Left kidney (tissue), 2 donors: ENCODE data around the gene BACE1. TPM values are rescaled to one million over a fixed set of nuclear protein-coding genes. Genes with fewer than 3 reads are reported as not detected.
"Not testable (repeated sequence)": the region's sequence is repeated elsewhere in the genome, so short reads cannot be mapped to it uniquely, and the experiment has no call there.

ENCODE experiments used
- DNase-seq: peaks from one replicate; pipeline ENCODE4 v3.0.0-alpha.2; 2013
- polyA plus RNA-seq: library from polyadenylated mRNA; unstranded; fragments of 120-200 nt; gene quantifications from one replicate; pipeline ENCODE4 v1.2.1, GENCODE V29; 2013; ENCODE audit not compliant: insufficient read length

Gene BACE1
- polyA plus RNA-seq, 1 donor: 62.5 TPM

GRCh38 chr11:117281159-117281558 is 34.9 kb downstream of the BACE1 start:
- no peak for DNase-seq

DNA sequence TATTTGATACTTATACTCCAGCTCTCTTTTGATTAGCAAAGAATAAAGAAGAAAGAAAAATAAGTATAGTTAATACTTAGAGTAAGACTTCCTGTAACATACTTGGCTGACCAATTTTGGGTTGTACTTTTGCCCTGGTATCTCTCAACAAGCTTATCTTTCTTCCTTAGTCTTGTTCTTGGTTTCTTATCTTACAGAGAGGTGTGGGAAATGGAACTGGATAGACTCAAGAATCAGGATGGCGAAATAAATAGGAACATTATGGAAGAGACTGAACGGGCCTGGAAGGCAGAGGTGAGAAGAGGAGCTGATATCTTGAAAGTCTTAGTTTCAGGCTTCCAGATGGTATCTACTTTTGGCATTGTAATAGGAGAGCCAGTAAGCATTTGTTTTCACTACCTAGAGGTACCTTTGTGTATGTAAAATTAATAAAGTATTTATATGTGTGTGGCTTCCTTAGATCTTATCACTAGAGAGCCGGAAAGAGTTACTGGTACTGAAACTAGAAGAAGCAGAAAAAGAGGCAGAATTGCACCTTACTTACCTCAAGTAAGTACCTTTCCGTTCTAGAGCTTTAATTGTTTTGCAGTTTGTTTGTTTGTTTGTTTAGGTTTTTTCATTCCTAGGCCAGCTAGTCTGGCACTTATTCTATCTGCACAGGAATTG is 36.2 kb downstream of the BACE1 start:
- DNase-seq: no peak

GRCh38 chr11:117278347-117278746 is 37.7 kb downstream of the BACE1 start:
- DNase-seq: no peak

- DNase-seq: no peak
Measured at GRCh38 chr11:117273550-117274289, 42.3 kb downstream of the BACE1 start.

GRCh38 chr11:117272175-117272574 is 43.9 kb downstream of the BACE1 start:
- DNase-seq: not testable (repeated sequence)

GRCh38 chr11:117271208-117271607 is 44.8 kb downstream of the BACE1 start:
- DNase-seq: no peak

DNA sequence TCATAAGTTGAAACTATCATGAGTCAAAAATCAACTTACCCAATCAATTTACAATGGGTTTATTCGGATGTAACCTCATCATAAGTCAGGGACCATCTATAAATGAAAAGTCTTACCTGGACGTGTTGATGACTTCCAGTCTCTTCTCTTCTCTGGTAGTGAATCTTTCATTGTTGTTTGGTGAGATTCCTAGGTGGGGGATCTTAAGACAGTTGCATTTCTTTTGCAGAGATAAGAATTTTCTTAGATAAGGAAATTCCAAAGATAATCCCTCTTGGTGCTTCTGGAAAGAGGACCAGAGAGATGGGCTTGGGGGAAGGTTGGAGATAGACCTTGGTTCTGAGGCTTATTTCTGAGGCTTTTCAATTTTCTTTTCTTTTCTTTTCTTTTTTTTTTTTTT is 46.2 kb downstream of the BACE1 start:
- DNase-seq: no peak

GRCh38 chr11:117265745-117266144 is 50.3 kb downstream of the BACE1 start:
- no peak for DNase-seq

DNA sequence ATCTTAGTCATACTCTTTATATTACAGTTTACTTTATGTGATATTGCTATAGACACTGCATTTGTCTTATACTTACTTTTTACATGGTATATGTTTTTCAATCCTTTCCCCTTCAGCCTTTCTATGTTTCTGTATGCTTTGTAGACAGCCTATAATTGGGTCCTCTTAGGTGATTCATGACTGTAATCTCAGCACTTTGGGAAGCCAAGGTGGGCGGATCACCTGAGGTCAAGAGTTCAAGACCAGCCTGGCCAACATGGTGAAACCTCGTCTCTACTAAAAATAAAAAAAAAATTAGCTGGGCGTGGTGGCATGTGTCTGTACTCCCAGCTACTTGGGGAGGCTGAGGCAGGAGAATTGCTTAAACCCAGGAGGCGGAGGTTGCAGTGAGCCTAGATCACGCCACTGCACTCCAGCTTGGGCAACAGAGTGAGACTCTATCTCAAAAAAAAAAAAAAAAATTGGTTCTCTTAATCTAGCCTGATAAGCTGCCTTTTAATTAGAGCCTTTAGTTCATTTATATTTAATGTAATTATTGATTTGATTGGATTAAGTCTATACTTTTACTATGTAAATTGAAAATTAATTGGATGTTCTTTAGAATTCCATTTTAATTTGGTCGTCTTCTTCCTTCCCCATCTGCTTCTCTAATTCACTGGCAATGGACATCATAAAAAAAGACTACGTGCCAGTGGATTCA is 51.3 kb downstream of the BACE1 start:
- not testable (repeated sequence) for DNase-seq

- no peak for DNase-seq
Measured at GRCh38 chr11:117259417-117259816, 56.6 kb downstream of the BACE1 start.

GRCh38 chr11:117258576-117258975 is 57.5 kb downstream of the BACE1 start:
- no peak for DNase-seq

DNA sequence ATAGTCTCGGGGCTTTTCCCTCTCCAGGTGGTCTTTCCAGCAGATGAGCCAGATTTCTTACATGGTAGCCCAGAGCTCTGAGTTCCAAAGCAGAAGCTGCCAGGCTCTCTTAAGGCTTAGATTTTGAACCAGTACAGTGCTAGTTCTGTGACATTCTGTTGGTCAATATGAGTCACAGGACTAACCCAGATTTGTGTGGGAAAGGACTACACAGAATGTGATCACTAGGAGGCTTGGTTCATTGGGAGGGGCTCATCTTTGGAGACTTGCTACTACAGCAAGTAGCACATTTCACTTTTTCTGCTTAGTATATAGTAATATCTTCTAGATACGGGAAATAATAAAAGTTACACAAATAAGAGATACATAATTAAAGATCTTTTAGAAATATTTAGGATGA is 59.5 kb downstream of the BACE1 start:
- DNase-seq: no peak

GRCh38 chr11:117255966-117256365 is 60.1 kb downstream of the BACE1 start:
- DNase-seq: no peak

- DNase-seq: no peak
Measured at GRCh38 chr11:117251506-117251905, 64.5 kb downstream of the BACE1 start.

- DNase-seq: no peak
Measured at GRCh38 chr11:117249571-117249970, 66.5 kb downstream of the BACE1 start.

DNA sequence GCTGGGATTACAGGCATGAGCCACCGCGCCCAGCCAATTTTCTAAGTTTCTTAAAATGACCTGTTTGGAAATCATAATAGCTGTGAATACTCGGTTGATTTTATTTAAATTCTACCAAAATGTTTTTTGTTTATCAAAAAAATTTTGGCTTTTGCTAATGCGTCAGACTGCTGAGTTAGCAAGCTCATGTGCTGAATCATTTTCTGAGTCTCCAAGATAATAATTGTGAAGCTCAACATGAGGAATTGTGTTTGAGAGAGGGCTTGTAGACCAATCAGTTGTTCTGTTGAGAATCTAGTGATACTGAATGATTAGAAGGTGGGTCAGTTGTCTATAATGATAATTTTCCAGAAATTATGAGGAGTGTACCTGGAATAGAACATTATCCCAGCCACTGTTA is 67.7 kb downstream of the BACE1 start:
- no peak for DNase-seq

- DNase-seq: no peak
Measured at GRCh38 chr11:117239295-117239694, 76.8 kb downstream of the BACE1 start.

DNA sequence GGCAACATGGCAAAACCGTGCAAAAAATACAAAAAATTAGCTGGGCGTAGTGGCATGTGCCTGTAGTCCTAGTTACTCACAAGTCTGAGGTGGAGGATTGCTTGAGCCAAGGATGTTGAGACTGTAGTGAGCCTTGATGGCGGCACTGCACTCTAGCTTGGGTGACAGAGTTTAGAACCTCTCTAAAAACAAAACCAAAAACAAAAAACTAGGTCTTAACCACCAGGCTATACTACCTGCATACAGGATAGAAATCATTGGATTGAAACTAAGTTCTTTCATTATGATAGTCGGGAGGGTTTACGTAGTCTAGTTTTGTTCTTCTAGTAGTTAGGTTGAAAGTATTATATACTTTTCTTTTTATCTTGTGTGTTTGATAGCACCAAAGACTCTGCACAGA is 77.8 kb downstream of the BACE1 start:
- no peak for DNase-seq

Other genes with a start within 250 kb of the BACE1 start
- 47.6 TPM for gene SIK3, start 217.8 kb downstream of the BACE1 start, polyA plus RNA-seq
- 83.9 TPM for gene PAFAH1B2, start 172.0 kb downstream of the BACE1 start, polyA plus RNA-seq
- 47.7 TPM for gene SIDT2, start 137.5 kb downstream of the BACE1 start, polyA plus RNA-seq
- 114 TPM for gene TAGLN, start 116.9 kb downstream of the BACE1 start, polyA plus RNA-seq
- gene PCSK7, start 84.2 kb downstream of the BACE1 start, polyA plus RNA-seq: 33.0 TPM
- 39.6 TPM for gene RNF214, start 83.6 kb downstream of the BACE1 start, polyA plus RNA-seq
- 29.2 TPM for gene BACE1-AS, start 24.9 kb downstream of the BACE1 start, polyA plus RNA-seq
- 37.4 TPM for gene CEP164, start 11.6 kb upstream of the BACE1 start, polyA plus RNA-seq